HG03064 (cell line): ENCODE results near the gene TYR.
"Not testable (repeated sequence)": the region's sequence is repeated elsewhere in the genome, so short reads cannot be mapped to it uniquely, and the experiment has no call there.

ENCODE experiments used
- ATAC-seq: cut with Tn5 transposase; IDR thresholded peaks from one replicate; pipeline ENCODE4 v1.9.1; 2021; ENCODE audit warnings: low read depth; ENCODE audit not compliant: unreplicated experiment

The TYR gene

GRCh38 chr11:89267660-89268302 is 90.1 kb downstream of the TYR start:
- no peak for ATAC-seq

GRCh38 chr11:89272540-89273088 is 94.9 kb downstream of the TYR start:
- ATAC-seq, result not testable (repeated sequence)

- not testable (repeated sequence) for ATAC-seq
These were observed 95.5 kb downstream of the TYR start for GRCh38 chr11:89273220-89273619.

GRCh38 chr11:89275966-89276365 is 98.3 kb downstream of the TYR start:
- ATAC-seq, result no peak

GRCh38 chr11:89279176-89279575 is 101.5 kb downstream of the TYR start:
- ATAC-seq, result no peak

- ATAC-seq, result not testable (repeated sequence)
These were observed 103.5 kb downstream of the TYR start for GRCh38 chr11:89281032-89281677.

- not testable (repeated sequence) for ATAC-seq
These were observed 108.9 kb downstream of the TYR start for GRCh38 chr11:89286601-89287000.

- not testable (repeated sequence) for ATAC-seq
These were observed 110.3 kb downstream of the TYR start for GRCh38 chr11:89288004-89288403.

- no peak for ATAC-seq
These were observed 116.4 kb downstream of the TYR start for GRCh38 chr11:89293965-89294679.

- ATAC-seq, result not testable (repeated sequence)
These were observed 117.3 kb downstream of the TYR start for GRCh38 chr11:89295023-89295422.

- not testable (repeated sequence) for ATAC-seq
These were observed 125.4 kb downstream of the TYR start for GRCh38 chr11:89303029-89303428.

- ATAC-seq, result not testable (repeated sequence)
These were observed 130.6 kb downstream of the TYR start for GRCh38 chr11:89308272-89308671.

- not testable (repeated sequence) for ATAC-seq
These were observed 131.8 kb downstream of the TYR start for GRCh38 chr11:89309321-89309985.

GRCh38 chr11:89310607-89311006 is 132.9 kb downstream of the TYR start:
- ATAC-seq, result not testable (repeated sequence)

- ATAC-seq, result no peak
These were observed 143.7 kb downstream of the TYR start for GRCh38 chr11:89321401-89321800.

- no peak for ATAC-seq
These were observed 150.2 kb downstream of the TYR start for GRCh38 chr11:89327885-89328284.

GRCh38 chr11:89331940-89332339 is 154.3 kb downstream of the TYR start:
- ATAC-seq, result not testable (repeated sequence)

GRCh38 chr11:89333704-89334103 is 156.0 kb downstream of the TYR start:
- ATAC-seq, result not testable (repeated sequence)

- ATAC-seq, result not testable (repeated sequence)
These were observed 159.5 kb downstream of the TYR start for GRCh38 chr11:89337100-89337650.

GRCh38 chr11:89338073-89338472 is 160.4 kb downstream of the TYR start:
- ATAC-seq, result not testable (repeated sequence)
